GM21360 (cell line): ENCODE results near the gene SIX6.

Experiments
- ATAC-seq: cut with Tn5 transposase; IDR thresholded peaks from one replicate; pipeline ENCODE4 v1.9.1; 2021; ENCODE audit warnings: mild to moderate bottlenecking, moderate library complexity; ENCODE audit not compliant: unreplicated experiment

Gene SIX6

DNA sequence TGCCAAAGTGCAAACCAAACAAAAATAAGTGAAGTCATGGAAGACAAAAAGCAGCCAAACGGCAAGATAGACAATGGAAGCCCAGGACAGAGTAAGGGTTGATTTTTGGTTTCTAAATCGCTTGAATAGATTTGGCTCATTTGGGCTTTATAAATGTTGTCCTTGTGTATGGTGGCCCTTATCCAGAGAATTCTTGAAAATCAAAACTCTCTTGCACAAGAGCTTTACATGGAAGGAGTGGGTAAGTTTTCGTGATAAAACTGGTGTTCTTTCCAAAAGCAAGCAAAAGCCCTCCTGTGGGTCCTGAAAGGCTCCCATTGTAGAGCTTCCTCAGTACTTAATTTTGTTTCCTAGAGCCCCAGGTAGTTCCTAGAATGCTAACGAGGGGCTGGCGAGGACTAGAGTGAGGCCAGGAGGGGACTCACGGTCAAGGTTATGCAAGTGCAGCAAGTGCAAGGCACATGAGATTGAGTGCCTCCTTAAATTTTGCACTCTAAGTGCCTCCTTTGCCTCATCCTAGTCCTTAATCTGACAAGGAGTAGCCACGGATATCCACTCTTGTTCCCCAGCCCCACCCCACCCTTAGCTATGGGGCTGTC lies 4.1 kb downstream of the SIX6 start:
- ATAC-seq: no peak

DNA sequence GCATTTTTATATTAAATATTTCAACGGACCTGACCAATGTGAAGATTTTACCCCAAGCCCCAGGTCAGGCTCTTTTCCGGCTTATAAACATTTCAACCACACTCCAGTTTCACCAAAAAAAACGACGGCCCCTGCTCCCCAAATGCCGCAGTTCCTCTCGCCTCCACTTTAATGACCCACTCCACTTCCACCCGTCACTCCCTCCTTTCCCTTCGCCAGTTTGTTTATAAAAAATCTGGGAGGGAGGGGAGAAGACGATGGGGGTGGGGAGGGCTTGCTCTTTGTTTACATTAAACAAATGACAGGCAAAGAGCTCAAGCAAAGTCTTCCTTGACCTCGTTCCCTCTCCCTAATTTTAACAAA lies 5.4 kb downstream of the SIX6 start:
- no peak for ATAC-seq

GRCh38 chr14:60514741-60515491 lies 6.0 kb downstream of the SIX6 start:
- peak; percentile 47 for ATAC-seq

DNA sequence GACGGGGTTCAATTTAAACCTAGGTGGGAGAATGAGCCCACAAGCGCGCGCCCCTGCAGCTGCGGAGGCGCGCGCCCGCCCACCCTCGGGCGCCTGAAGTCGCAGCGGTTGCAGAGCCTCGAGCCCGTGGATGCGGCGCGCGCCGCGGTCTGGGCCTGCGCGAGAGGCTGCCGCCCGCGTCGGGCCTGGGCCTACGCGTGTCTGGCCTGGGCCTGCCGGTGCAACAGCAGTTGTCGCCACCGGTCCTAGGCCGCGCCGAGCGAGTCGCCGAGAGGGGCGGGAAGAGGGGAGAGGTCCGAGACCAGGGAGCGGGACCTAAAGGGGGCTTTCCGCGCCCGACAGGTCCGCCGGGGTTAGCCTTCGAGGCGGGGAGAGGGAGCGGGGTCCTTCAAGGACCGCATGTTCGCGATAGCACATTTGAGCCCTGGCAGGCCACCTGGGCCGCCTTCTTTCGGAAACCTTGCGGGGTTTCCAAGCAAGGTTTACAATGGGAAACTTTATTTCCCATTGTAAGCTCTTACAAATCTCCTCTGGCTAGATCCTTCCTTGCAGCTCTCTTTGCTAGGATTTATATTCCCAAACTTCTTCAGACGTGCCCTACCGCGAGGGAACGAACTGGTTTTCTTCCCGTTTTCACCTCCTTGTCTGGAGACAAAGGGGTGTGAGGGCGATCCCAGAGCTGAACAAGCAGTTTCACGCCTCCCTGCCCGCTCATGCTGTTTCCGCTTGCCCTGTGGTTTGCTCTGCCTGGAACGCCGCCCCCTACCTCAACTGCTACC lies 6.8 kb downstream of the SIX6 start:
- peak; percentile 29 for ATAC-seq

- ATAC-seq: no peak
Observed at GRCh38 chr14:60532442-60532841, 23.5 kb downstream of the SIX6 start.

- ATAC-seq: no peak
Observed at GRCh38 chr14:60537663-60538062, 28.7 kb downstream of the SIX6 start.

- ATAC-seq: no peak
Observed at GRCh38 chr14:60544659-60545058, 35.7 kb downstream of the SIX6 start.

DNA sequence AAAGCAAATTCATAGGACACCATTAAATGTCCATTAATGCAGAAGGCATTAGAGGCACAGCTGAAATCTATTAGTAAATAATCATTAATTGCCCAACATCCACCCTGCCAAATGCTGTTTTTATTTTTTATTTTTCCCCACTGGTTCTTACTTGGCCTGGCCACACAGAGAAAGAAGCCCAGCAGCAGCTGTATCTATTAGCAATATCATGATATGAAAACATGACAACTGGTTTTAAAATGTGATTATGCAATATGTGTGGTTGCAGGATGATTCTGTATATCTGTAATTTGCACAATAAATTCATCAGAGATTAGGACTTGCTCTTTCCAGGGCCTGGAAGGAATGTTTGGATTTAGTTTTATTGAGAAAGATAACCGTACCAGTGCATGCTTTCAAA lies 44.9 kb downstream of the SIX6 start:
- no peak for ATAC-seq

GRCh38 chr14:60561845-60562746 lies 53.1 kb downstream of the SIX6 start:
- ATAC-seq: peak; percentile 84
